ENCODE measurements around the gene B9D1.

B9D1 gene

DNA sequence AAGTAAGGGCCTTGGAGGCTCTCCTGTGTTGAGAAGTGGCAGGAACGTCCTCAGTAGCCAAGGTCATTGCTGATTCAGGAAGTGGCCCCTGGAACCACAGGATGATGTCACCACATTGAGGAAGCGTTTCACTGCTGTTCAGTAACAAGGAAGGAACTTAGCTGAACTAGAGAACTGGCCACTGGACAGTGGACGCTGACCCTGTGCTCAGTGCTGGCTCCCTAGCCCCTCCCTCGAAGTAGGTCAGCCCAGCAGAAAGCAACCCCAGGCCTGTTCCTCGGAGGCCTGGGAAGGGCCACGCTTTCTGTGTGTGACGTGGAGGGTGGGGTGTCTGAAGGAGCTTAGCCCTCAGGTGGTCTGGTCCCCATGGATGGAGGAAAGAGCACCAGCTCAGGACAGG lies 58.3 kb downstream of the B9D1 start:
- DNase-seq (ENCODE audit: low read depth) = no peak
- no peak overlapping the region for H3K4me3 ChIP-seq (ENCODE audit: control insufficient read depth, low read depth, low read length)

DNA sequence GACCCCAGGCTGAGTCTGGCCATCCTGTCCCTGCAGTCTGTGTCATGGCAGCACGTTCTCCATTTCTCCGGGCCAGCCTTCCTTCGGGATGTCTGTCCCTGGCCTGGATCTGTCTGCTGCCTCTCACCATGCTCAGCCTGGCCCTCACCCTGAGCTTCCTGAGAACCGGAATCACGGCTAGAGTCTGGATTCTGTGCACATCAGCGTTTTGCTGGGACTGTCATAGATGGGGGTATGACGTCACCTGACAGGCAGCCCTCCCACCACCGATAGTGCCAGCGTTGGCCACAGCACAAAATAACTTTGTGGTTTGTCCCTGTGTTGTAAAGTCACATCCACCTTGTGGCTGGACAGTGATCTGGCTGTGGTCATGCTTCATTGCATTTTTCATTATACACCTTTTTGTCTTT lies 59.2 kb downstream of the B9D1 start:
- TF ChIP-seq, protein P1, sequence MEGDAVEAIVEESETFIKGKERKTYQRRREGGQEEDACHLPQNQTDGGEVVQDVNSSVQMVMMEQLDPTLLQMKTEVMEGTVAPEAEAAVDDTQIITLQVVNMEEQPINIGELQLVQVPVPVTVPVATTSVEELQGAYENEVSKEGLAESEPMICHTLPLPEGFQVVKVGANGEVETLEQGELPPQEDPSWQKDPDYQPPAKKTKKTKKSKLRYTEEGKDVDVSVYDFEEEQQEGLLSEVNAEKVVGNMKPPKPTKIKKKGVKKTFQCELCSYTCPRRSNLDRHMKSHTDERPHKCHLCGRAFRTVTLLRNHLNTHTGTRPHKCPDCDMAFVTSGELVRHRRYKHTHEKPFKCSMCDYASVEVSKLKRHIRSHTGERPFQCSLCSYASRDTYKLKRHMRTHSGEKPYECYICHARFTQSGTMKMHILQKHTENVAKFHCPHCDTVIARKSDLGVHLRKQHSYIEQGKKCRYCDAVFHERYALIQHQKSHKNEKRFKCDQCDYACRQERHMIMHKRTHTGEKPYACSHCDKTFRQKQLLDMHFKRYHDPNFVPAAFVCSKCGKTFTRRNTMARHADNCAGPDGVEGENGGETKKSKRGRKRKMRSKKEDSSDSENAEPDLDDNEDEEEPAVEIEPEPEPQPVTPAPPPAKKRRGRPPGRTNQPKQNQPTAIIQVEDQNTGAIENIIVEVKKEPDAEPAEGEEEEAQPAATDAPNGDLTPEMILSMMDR (IDR thresholded peaks at IDR 0.05; ENCODE audit: control insufficient read depth, insufficient read depth, low read depth, low read length, missing control alignments) = no peak
- no peak for DNase-seq (ENCODE audit: low read depth)
- no peak overlapping the region for H3K4me3 ChIP-seq (ENCODE audit: control insufficient read depth, low read depth, low read length)

More for the DNA sequence above, 58.3 kb downstream of the B9D1 start:
- TF ChIP-seq, protein P1 (IDR thresholded peaks at IDR 0.05; ENCODE audit: control insufficient read depth, insufficient read depth, low read depth, low read length, missing control alignments) = no peak

DNA sequence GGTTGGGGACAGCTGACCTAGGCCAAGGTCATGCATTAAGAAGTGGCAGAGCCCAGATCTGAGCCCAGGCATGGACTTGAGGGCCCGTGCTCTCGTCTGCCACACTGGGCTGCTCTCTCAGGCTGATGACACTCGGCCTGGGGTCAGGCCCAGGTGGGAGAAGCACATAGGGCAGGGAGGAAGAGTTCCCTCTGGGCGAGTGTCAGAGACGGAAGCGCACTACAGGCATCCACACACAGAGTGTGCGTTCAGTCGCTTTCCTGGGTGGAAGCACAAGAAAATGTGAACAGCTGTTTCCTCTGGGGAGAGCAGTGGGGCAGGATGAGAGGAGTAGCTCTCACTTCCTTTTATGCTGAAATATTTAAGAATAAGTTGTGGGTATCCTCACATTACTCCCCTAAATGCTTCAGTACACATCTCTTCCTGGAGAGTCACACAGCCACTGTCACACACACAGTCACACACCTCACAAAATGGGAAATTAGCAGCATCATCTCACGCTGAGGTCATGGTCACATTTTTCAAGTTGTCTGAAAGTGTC lies 59.7 kb downstream of the B9D1 start:
- TF ChIP-seq, protein P1 (IDR thresholded peaks at IDR 0.05; ENCODE audit: control insufficient read depth, insufficient read depth, low read depth, low read length, missing control alignments) = no peak
- no peak overlapping the region for H3K4me3 ChIP-seq (ENCODE audit: control insufficient read depth, low read depth, low read length)
- DNase-seq (ENCODE audit: low read depth) = no peak

DNA sequence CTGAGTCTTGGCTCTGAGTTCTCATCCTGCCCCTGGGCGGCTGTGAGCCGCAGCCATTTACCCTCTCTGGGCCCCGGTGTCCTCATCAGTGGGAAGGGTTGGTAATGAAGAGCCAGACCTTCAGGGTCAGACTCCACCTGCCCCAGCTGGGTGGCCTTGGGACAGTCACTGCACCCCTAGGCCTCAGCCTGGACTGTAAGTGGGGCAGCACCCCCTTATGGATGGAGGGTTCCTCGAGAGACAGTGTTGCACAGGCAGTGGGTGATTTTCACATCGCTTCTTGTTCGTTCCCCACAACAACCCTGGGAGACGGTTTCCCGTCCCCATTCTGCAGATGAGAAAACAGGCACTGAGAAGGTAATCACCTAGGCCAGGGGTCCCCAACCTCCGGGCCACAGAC lies 60.5 kb downstream of the B9D1 start:
- no peak for DNase-seq (ENCODE audit: low read depth)
- no peak overlapping the region for H3K4me3 ChIP-seq (ENCODE audit: control insufficient read depth, low read depth, low read length)
- TF ChIP-seq, protein P1 (IDR thresholded peaks at IDR 0.05; ENCODE audit: control insufficient read depth, insufficient read depth, low read depth, low read length, missing control alignments) = no peak

DNA sequence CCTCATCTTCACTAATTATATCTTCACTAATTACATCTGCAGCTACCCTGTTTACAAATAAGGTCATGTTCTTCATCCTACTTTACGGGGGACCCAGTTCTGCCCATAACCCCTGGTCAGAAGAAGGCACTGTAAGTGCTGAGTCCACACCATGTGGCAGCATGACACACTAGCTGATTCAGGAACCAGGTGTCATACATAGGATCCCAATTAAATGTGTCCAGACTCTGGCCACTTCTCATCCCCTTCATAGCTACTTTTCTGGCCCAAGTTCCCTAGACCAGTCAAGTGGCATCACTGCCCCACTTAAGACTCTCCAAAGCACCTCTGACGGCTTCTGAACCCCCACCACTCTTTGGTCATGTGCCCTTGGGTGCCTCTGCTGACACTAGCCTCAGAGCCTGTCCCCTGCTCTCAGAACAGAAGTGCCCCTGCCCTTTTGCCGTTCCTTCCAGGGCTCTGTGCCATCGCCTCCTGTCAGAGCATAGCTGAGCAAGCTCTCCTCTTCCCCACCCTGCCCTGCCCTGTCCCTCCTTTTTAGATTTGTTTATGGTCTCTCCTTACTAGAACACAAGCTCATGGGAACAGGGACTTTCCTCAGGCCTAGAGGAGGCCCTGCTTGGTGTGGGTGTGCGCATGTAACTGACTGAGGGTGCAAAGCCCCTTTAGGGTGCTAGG lies 61.1 kb downstream of the B9D1 start:
- DNase-seq (ENCODE audit: low read depth) = no peak
- no peak overlapping the region for H3K4me3 ChIP-seq (ENCODE audit: control insufficient read depth, low read depth, low read length)
- TF ChIP-seq, protein P1 (IDR thresholded peaks at IDR 0.05; ENCODE audit: control insufficient read depth, insufficient read depth, low read depth, low read length, missing control alignments) = no peak

DNA sequence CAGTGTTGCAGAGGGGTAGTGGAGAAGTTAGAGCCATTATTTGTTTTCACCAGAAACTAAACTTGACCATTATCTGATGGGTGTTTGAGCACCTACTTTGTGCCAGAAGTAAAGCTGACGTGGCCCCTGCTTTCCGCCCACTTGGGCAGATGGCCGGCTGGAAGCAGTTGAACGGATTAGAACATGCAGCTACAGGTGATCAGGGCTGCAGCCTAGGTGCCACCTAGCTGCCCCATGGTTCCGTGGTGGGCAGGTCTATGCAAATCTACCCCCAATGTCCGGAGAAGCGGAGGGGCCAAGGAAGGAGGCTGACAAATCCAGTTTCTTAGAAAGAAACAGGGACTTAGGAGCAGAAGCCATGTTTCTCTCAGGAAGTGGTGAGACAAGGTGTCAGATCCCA lies 62.7 kb downstream of the B9D1 start:
- no peak overlapping the region for H3K4me3 ChIP-seq (ENCODE audit: control insufficient read depth, low read depth, low read length)
- TF ChIP-seq, protein P1 (IDR thresholded peaks at IDR 0.05; ENCODE audit: control insufficient read depth, insufficient read depth, low read depth, low read length, missing control alignments) = no peak
- no peak for DNase-seq (ENCODE audit: low read depth)
